WTC11 (cell line): Measurements from ENCODE around the gene ZNF26. TPM values are rescaled to one million over a fixed set of nuclear protein-coding genes. Genes with fewer than 3 reads are reported as not detected.

ENCODE experiments used
- ATAC-seq: fragments of 200-7000 bp; cut with Tn5 transposase; 2 replicates; pipeline ENCODE4 v1.10.0; 2021; ENCODE audit warnings: mild to moderate bottlenecking, moderate library complexity
- CTCF ChIA-PET: fragments of 300-600 bp; sonication (Branson Sonifier 250); formaldehyde crosslinking; loops from one replicate; lab custom pipeline; 2021; ENCODE audit warnings: antibody characterized with exemption; lab: Charles Lee
- POLR2A ChIA-PET: fragments of 350-600 bp; sonication (Branson Sonifier 250); formaldehyde crosslinking; loops from one replicate; lab custom pipeline; 2021; ENCODE audit warnings: antibody characterized with exemption; lab: Charles Lee
- DNase-seq: peaks from one replicate; pipeline ENCODE4 v3.0.0; 2021; ENCODE audit warnings: low spot score
- H3K27ac Mint-ChIP-seq: 2 replicates; pipeline ENCODE4 v1.8.0; 2021; ENCODE audit warnings: mixed read lengths
- H3K27me3 Mint-ChIP-seq: 2 replicates; pipeline ENCODE4 v1.8.0; 2021; ENCODE audit warnings: low read depth, mild to moderate bottlenecking, moderate library complexity, mixed read lengths
- H3K36me3 Mint-ChIP-seq: 2 replicates; pipeline ENCODE4 v1.8.0; 2021; ENCODE audit warnings: mixed read lengths
- H3K4me1 Mint-ChIP-seq: 2 replicates; pipeline ENCODE4 v1.8.0; 2022; ENCODE audit warnings: mixed read lengths
- H3K4me3 Mint-ChIP-seq: 2 replicates; pipeline ENCODE4 v1.8.0; 2021; ENCODE audit warnings: mild to moderate bottlenecking, moderate library complexity, mixed read lengths
- H3K9me3 Mint-ChIP-seq: 2 replicates; pipeline ENCODE4 v1.8.0; 2021; ENCODE audit warnings: mixed read lengths
- ATF1 ChIP-seq: sonication (generic); formaldehyde crosslinking; IDR thresholded peaks from 2 replicates; pipeline ENCODE4 v1.8.1; 2023; ENCODE audit warnings: mild to moderate bottlenecking, moderate library complexity, missing genetic modification reagents
- HMGA2 ChIP-seq: fragments of 250-450 bp; sonication (Bioruptor Pico); IDR thresholded peaks from 2 replicates; pipeline ENCODE4 v1.4.0; 2021; ENCODE audit warnings: mild to moderate bottlenecking, moderate library complexity
- JUN ChIP-seq: sonication (generic); formaldehyde crosslinking; IDR thresholded peaks from 2 replicates; pipeline ENCODE4 v1.8.0; 2023; ENCODE audit warnings: mild to moderate bottlenecking, missing genetic modification reagents
- SMAD3 ChIP-seq: sonication (generic); formaldehyde crosslinking; IDR thresholded peaks from 2 replicates; pipeline ENCODE4 v1.8.0; 2022; ENCODE audit warnings: missing genetic modification reagents, mild to moderate bottlenecking, borderline replicate concordance
- ZNF121 ChIP-seq: sonication (generic); formaldehyde crosslinking; IDR thresholded peaks from 2 replicates; pipeline ENCODE4 v1.8.0; 2023; ENCODE audit warnings: missing genetic modification reagents
- total RNA-seq: library from RNA; stranded (reverse); gene quantifications from 3 replicates; pipeline ENCODE4 v1.2.3, GENCODE V29; 2021
- TF ChIP-seq, protein P1 (sequence below): sonication (generic); formaldehyde crosslinking; IDR thresholded peaks from 2 replicates; pipeline ENCODE4 v1.8.0; 2022; ENCODE audit warnings: mild to moderate bottlenecking, missing genetic modification reagents
- TF ChIP-seq, protein P2 (sequence below): sonication (generic); formaldehyde crosslinking; IDR thresholded peaks from 2 replicates; pipeline ENCODE4 v1.8.0; 2023; ENCODE audit warnings: missing genetic modification reagents, mild to moderate bottlenecking, borderline replicate concordance
- TF ChIP-seq, protein P3 (sequence below): fragments of 250-450 bp; sonication (Bioruptor Pico); IDR thresholded peaks from 2 replicates; pipeline ENCODE4 v2.1.2; 2022; ENCODE audit warnings: mild to moderate bottlenecking, moderate library complexity
- TF ChIP-seq, protein P4 (sequence below): sonication (generic); formaldehyde crosslinking; IDR thresholded peaks from 2 replicates; pipeline ENCODE4 v1.8.1; 2023; ENCODE audit warnings: mild to moderate bottlenecking, missing genetic modification reagents, moderate library complexity
- TF ChIP-seq, protein P5 (sequence below): fragments of 250-450 bp; sonication (Bioruptor Pico); IDR thresholded peaks from 2 replicates; pipeline ENCODE4 v1.9.0; 2021; ENCODE audit warnings: moderate library complexity, mild to moderate bottlenecking, inconsistent platforms, borderline replicate concordance

Gene ZNF26
- total RNA-seq, 1 experiment from 2014 or later = 11.9 TPM

DNA sequence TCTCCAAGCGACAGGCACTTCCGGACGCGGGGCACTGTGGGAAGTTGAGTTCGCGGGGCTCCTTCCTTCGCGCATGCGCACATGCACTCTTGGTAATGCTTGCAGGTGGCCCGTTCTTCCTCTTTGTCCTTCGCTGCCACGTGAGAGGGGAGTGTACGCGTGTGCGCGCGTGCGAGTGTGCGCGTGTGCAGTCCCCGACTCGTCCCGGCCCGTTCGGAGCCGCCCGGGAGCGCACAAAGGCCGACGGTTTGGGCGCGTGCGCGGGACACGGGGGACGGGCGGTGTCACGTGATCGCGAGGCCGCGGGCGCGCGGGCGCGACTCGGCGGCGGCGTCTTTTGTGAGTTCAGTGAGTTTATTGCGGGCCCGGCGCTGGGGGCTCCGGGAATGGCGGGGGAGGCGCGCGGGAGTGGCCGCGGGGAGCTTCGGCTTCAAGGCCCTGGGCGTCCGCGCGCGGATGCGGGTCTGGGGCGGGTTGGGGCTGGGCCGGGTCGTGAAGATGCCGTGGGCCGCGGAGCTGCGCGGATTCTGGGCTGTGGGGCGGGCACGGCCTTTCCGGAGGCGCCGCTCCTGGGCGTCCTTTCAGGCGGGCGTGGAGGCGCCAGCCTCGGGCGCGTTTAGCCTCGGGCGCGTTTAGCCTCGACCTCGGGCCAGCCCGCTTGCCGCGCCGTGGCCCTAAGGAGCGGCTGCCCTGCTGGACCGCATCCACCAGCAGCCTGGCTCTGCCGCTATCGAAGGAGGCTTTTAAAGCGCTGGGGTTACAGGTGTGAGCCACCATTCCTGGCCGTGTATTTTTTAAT is 51.2 kb downstream of the ZNF26 start, which contains the start of gene ZNF84 (continued):
- TF ChIP-seq SMAD3 (peak; percentile 85), JUN (CRISPR knock-in tag) (peak; percentile 22; the same call in 1 of the 2 replicates)
- TF ChIP-seq, protein P1, sequence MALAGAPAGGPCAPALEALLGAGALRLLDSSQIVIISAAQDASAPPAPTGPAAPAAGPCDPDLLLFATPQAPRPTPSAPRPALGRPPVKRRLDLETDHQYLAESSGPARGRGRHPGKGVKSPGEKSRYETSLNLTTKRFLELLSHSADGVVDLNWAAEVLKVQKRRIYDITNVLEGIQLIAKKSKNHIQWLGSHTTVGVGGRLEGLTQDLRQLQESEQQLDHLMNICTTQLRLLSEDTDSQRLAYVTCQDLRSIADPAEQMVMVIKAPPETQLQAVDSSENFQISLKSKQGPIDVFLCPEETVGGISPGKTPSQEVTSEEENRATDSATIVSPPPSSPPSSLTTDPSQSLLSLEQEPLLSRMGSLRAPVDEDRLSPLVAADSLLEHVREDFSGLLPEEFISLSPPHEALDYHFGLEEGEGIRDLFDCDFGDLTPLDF (CRISPR knock-in tag) = 0 out of 2 replicates have a peak, but pooled peaks have one; percentile 30

DNA sequence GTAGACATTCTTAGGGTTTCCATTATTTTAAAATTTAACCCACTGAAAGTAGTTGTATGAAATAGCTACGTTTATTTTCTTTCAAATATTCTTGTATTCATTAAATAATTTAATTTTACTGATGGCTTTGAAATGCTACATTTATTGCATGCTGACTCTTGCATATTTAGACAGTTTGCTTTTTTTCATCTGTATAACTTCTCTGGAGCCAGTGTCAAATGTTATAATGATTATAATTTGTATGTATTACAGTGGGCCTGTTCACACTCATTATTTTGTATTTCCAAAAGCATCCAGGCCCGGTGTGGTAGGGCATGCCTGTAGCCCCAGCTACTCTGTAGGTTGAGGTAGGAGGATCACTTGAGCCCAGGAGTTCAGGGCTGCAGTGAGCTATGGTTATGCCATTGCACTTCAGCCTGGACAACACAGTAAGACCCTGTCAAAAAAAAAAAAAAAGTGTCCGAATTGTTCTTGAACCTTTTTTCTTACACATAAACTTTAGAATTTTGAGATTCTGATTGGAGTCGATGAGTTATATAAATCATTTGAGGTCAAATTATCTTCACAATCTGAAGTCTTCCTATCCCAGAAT is 52.0 kb downstream of the ZNF26 start:
- Mint-ChIP-seq H3K36me3 (peaks cover 41% of the 10 kb centered on the region), H3K4me1 (no peaks in the 10 kb centered on the region), H3K9me3 (peaks cover 46% of the 10 kb centered on the region), H3K27ac (no peak overlapping the region; the same call in 1 of the 2 replicates)
- no peak for ATAC-seq
- TF ChIP-seq, protein P2, sequence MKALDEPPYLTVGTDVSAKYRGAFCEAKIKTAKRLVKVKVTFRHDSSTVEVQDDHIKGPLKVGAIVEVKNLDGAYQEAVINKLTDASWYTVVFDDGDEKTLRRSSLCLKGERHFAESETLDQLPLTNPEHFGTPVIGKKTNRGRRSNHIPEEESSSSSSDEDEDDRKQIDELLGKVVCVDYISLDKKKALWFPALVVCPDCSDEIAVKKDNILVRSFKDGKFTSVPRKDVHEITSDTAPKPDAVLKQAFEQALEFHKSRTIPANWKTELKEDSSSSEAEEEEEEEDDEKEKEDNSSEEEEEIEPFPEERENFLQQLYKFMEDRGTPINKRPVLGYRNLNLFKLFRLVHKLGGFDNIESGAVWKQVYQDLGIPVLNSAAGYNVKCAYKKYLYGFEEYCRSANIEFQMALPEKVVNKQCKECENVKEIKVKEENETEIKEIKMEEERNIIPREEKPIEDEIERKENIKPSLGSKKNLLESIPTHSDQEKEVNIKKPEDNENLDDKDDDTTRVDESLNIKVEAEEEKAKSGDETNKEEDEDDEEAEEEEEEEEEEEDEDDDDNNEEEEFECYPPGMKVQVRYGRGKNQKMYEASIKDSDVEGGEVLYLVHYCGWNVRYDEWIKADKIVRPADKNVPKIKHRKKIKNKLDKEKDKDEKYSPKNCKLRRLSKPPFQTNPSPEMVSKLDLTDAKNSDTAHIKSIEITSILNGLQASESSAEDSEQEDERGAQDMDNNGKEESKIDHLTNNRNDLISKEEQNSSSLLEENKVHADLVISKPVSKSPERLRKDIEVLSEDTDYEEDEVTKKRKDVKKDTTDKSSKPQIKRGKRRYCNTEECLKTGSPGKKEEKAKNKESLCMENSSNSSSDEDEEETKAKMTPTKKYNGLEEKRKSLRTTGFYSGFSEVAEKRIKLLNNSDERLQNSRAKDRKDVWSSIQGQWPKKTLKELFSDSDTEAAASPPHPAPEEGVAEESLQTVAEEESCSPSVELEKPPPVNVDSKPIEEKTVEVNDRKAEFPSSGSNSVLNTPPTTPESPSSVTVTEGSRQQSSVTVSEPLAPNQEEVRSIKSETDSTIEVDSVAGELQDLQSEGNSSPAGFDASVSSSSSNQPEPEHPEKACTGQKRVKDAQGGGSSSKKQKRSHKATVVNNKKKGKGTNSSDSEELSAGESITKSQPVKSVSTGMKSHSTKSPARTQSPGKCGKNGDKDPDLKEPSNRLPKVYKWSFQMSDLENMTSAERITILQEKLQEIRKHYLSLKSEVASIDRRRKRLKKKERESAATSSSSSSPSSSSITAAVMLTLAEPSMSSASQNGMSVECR = no peak
- TF ChIP-seq JUN (CRISPR knock-in tag) (no peak), ATF1 (CRISPR knock-in tag) (no peak), ZNF121 (CRISPR knock-in tag) (peak; percentile 71; the same call in 1 of the 2 replicates)
- TF ChIP-seq, protein P3, sequence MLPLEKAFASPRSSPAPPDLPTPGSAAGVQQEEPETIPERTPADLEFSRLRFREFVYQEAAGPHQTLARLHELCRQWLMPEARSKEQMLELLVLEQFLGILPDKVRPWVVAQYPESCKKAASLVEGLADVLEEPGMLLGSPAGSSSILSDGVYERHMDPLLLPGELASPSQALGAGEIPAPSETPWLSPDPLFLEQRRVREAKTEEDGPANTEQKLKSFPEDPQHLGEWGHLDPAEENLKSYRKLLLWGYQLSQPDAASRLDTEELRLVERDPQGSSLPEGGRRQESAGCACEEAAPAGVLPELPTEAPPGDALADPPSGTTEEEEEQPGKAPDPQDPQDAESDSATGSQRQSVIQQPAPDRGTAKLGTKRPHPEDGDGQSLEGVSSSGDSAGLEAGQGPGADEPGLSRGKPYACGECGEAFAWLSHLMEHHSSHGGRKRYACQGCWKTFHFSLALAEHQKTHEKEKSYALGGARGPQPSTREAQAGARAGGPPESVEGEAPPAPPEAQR (CRISPR knock-in tag) = no peak
- TF ChIP-seq, protein P4, sequence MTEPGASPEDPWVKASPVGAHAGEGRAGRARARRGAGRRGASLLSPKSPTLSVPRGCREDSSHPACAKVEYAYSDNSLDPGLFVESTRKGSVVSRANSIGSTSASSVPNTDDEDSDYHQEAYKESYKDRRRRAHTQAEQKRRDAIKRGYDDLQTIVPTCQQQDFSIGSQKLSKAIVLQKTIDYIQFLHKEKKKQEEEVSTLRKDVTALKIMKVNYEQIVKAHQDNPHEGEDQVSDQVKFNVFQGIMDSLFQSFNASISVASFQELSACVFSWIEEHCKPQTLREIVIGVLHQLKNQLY = no peak
- TF ChIP-seq, all 79 proteins: peak for 1
- DNase-seq = no peak
- CTCF ChIA-PET = interaction anchor here (0.5 to 1.1 kb wide), 3 partner anchors 22 to 143 kb away, joined by 3 to 5 read pairs (median 3); partner anchors contain the start of gene ZNF268
- Mint-ChIP-seq H3K27me3 (peaks cover 17% of the 10 kb centered on the region), H3K4me3 (peak overlapping the region; percentile 92)
- POLR2A ChIA-PET = interaction anchor here (1.3 to 1.6 kb wide), 2 partner anchors 42 to 51 kb away, joined by 3 to 4 read pairs; no protein-coding TSS in a partner anchor

DNA sequence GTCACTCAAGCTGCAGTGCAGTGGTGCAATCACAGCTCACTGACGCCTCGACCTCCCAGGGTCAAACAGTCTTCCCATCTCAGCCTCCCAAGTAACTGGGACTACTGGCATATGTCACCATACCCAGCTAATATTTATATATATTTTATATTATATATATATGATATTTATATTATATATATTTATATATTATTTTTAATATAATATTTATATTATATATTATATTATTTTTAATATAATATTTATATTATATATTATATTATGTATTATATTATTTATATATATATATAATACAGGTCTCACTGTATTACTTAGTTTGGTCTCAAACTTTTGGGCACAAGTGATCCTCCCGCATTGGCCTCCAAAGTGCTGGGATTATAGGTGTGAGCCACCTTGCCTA is 60.5 kb downstream of the ZNF26 start:
- CTCF ChIA-PET = no interaction called here
- Mint-ChIP-seq H3K36me3 (peaks cover 97% of the 10 kb centered on the region), H3K27ac (no peak overlapping the region), H3K9me3 (peaks cover 88% of the 10 kb centered on the region)
- ATAC-seq = no peak
- TF ChIP-seq HMGA2 (CRISPR knock-in tag) = peak; percentile 96
- TF ChIP-seq, protein P5, sequence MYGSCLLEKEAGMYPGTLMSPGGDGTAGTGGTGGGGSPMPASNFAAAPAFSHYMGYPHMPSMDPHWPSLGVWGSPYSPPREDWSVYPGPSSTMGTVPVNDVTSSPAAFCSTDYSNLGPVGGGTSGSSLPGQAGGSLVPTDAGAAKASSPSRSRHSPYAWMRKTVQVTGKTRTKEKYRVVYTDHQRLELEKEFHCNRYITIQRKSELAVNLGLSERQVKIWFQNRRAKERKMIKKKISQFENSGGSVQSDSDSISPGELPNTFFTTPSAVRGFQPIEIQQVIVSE (CRISPR knock-in tag) = no peak
- TF ChIP-seq, all 79 proteins: peak for 1
- Mint-ChIP-seq H3K4me3 (no peak overlapping the region), H3K27me3 (peaks cover 3% of the 10 kb centered on the region), H3K4me1 (no peaks in the 10 kb centered on the region)
- DNase-seq = no peak
- POLR2A ChIA-PET = interaction anchor here (0.6 kb wide), 1 partner anchor 121 kb away, joined by 3 read pairs; no protein-coding TSS in a partner anchor
